ENCODE measurements around the gene OSER1. TPM values are rescaled to one million over a fixed set of nuclear protein-coding genes. Genes with fewer than 3 reads are reported as not detected.

The OSER1 gene
- 31.3 TPM for total RNA-seq

DNA sequence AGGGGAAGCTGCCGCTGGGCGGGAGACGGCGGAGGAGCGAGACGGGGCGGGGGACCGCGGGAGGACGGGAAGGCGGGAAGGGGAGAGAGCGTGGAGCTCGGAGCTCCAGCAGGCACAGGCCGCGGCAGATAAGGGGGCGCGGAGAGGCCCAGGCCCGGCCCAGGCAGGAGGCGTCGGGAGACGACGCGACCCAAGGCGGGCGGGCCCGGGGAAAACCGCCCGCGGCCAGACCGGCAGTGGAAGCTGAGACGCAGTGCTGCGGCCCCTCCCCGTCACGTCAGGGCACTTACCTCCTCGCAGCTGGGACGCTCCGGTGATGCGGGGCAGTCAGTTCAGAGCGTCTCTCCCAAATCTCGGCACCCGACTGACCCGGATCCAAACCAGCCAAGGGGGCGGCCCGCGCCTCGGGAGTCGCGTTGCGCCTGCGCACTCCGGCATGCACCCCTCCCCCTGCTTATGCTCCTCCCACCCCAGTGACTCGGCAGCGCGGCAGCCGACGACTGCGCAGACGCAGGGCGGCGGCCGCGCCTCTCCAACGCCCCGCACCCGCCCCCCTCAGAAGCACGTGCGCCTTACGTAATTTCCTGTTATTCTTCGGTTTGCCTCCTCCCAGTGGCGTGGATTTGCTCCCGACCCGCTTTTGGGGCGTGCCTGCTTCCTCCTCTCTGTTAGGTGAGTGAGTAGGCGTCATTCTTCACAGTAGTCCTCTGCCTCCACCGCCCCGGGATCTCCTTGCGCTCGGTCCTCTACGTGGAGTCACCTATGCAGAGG is at the start of gene OSER1:
TSS of gene OSER1 (minus strand) at position 366 of the 771 bp plus-strand sequence. CDS start 3,814 bp downstream, outside the sequence.
- H3K27me3 ChIP-seq (ENCODE audit: control insufficient read depth in 3 of 3, insufficient read depth in 3 of 3, low read length in 3 of 3), result no peaks in the 10 kb centered on the region
- H3K9ac ChIP-seq (ENCODE audit: low read depth in 1 of 3, low read length in 3 of 3), result peak within 1 kb of the TSS; percentile 94 to 99 (median 98)
- H3K9me3 ChIP-seq (ENCODE audit: control insufficient read depth in 3 of 3, low read length in 3 of 3), result no peaks in the 10 kb centered on the region
- peaks cover 0 to 8% (median 0%) of the 10 kb centered on the region in 3 donors for H3K36me3 ChIP-seq (ENCODE audit: control insufficient read depth in 3 of 3, insufficient read depth in 3 of 3, low read length in 3 of 3)
- peak within 1 kb of the TSS; percentile 91 to 93 (median 92) for H3K4me3 ChIP-seq (ENCODE audit: low read length in 3 of 3)
- H3K27ac ChIP-seq (ENCODE audit: low read depth, low read length), result peak within 1 kb of the TSS; percentile 100
- H3K4me1 ChIP-seq (ENCODE audit: control insufficient read depth in 3 of 3, insufficient read depth in 3 of 3, low read length in 3 of 3), result peaks cover 27 to 51% (median 39%) of the 10 kb centered on the region in 3 donors

DNA sequence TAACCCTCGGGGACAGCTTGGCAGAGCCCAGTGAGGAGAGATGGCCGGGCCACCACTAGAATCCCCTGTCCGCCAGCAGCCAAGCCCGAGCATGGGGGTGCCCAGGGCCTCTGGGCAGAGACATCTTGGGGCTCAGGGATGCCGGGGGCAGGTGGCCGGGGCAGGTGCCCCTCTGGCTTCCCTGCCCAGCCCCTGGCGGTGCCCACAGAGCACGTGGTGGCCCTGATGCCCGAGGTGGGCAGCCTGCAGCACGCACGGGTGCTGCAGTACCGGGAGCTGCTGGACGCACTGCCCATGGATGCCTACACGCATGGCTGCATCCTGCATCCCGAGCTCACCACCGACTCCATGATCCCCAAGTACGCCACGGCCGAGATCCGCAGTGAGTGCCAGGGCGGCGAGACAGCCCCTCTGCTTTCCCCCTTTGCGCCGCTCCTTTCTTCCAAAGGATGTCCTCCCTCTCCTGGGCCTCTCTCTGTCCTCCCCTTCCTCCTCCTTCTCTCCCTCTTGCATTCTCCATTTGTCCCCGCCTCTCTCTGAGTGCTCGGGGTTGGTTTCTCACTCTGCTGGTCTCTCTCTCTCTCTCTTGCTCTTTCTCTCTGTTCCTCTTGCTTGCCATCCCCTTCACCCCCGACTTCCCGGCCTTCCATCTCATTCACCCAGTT is 47.8 kb upstream of the OSER1 start:
- Histone ChIP-seq H3K9me3 (ENCODE audit: control insufficient read depth in 3 of 3, low read length in 3 of 3) (no peaks in the 10 kb centered on the region), H3K9ac (ENCODE audit: low read depth in 1 of 3, low read length in 3 of 3) (no peak overlapping the region), H3K27me3 (ENCODE audit: control insufficient read depth in 3 of 3, insufficient read depth in 3 of 3, low read length in 3 of 3) (no peaks in the 10 kb centered on the region), H3K4me3 (ENCODE audit: low read length in 3 of 3) (no peak overlapping the region), H3K36me3 (ENCODE audit: control insufficient read depth in 3 of 3, insufficient read depth in 3 of 3, low read length in 3 of 3) (no peaks in the 10 kb centered on the region), H3K4me1 (ENCODE audit: control insufficient read depth in 3 of 3, insufficient read depth in 3 of 3, low read length in 3 of 3) (no peaks in the 10 kb centered on the region), H3K27ac (ENCODE audit: low read depth, low read length) (no peak overlapping the region)

DNA sequence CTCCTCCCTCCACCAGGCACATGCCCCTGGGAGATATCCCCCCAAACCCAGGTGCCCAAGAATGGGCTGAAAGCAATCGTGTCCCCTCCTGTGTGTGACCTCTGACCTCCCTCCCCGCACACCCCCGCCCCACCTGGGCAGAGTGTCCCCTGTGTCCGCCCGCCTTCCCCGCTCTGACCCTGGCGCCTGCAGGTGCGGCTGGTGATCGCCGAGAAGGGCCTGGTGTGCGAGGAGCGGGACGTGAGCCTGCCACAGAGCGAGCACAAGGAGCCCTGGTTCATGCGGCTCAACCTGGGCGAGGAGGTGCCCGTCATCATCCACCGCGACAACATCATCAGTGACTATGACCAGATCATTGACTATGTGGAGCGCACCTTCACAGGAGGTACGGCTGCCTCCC is 46.4 kb upstream of the OSER1 start:
- H3K27me3 ChIP-seq (ENCODE audit: control insufficient read depth in 3 of 3, insufficient read depth in 3 of 3, low read length in 3 of 3), result peaks cover 0 to 4% (median 0%) of the 10 kb centered on the region in 3 donors
- H3K4me3 ChIP-seq (ENCODE audit: low read length in 3 of 3), result no peak overlapping the region
- no peak overlapping the region for H3K9ac ChIP-seq (ENCODE audit: low read depth in 1 of 3, low read length in 3 of 3)
- no peaks in the 10 kb centered on the region for H3K4me1 ChIP-seq (ENCODE audit: control insufficient read depth in 3 of 3, insufficient read depth in 3 of 3, low read length in 3 of 3)
- H3K27ac ChIP-seq (ENCODE audit: low read depth, low read length), result no peak overlapping the region
- H3K36me3 ChIP-seq (ENCODE audit: control insufficient read depth in 3 of 3, insufficient read depth in 3 of 3, low read length in 3 of 3), result no peaks in the 10 kb centered on the region
- H3K9me3 ChIP-seq (ENCODE audit: control insufficient read depth in 3 of 3, low read length in 3 of 3), result no peaks in the 10 kb centered on the region

DNA sequence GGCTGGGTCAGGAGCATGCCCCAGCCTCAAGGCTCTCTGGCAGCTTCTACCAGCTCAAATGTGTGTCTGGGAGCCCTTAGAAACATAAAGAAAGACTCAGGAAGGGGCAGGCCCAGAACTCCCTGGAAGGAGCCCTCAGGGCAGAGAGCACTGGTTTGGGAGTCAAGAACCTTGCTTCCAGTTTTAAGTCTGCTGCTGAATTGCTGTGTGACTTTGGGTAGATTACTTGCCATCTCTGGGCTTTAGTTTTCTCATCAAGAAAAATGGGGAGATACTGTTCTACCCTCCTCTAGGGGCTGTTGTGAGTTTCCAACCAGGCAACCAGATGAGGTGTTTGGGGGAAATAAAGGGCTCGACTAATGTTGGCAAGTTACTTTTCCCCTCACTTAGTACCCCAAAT is 45.4 kb upstream of the OSER1 start:
- Histone ChIP-seq H3K36me3 (ENCODE audit: control insufficient read depth in 3 of 3, insufficient read depth in 3 of 3, low read length in 3 of 3) (no peaks in the 10 kb centered on the region), H3K27me3 (ENCODE audit: control insufficient read depth in 3 of 3, insufficient read depth in 3 of 3, low read length in 3 of 3) (peaks cover 0 to 5% (median 4%) of the 10 kb centered on the region in 3 donors), H3K4me1 (ENCODE audit: control insufficient read depth in 3 of 3, insufficient read depth in 3 of 3, low read length in 3 of 3) (no peaks in the 10 kb centered on the region), H3K27ac (ENCODE audit: low read depth, low read length) (no peak overlapping the region), H3K9me3 (ENCODE audit: control insufficient read depth in 3 of 3, low read length in 3 of 3) (no peaks in the 10 kb centered on the region), H3K9ac (ENCODE audit: low read depth in 1 of 3, low read length in 3 of 3) (no peak overlapping the region), H3K4me3 (ENCODE audit: low read length in 3 of 3) (no peak overlapping the region)

DNA sequence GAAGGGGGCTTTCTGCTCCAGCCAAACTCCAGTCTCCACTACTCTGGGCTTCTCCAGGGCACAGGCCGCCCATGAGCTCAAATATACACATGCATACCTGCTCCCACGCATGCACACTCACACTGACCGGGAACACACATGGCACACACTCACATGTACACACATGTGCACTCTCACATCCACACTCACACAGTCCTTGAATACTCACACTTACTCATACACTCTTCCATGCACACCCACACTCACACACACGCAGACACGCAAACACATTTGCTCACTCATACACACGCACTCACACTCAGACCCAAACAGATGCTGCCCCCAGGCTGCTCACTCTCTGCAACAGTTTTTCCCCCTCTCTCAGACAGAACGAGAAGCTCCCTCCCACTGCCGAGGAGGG is 43.5 kb upstream of the OSER1 start:
- no peak overlapping the region for H3K4me3 ChIP-seq (ENCODE audit: low read length in 3 of 3)
- no peaks in the 10 kb centered on the region for H3K36me3 ChIP-seq (ENCODE audit: control insufficient read depth in 3 of 3, insufficient read depth in 3 of 3, low read length in 3 of 3)
- H3K9me3 ChIP-seq (ENCODE audit: control insufficient read depth in 3 of 3, low read length in 3 of 3), result no peaks in the 10 kb centered on the region
- no peak overlapping the region for H3K9ac ChIP-seq (ENCODE audit: low read depth in 1 of 3, low read length in 3 of 3)
- H3K27ac ChIP-seq (ENCODE audit: low read depth, low read length), result no peak overlapping the region
- no peaks in the 10 kb centered on the region for H3K4me1 ChIP-seq (ENCODE audit: control insufficient read depth in 3 of 3, insufficient read depth in 3 of 3, low read length in 3 of 3)
- H3K27me3 ChIP-seq (ENCODE audit: control insufficient read depth in 3 of 3, insufficient read depth in 3 of 3, low read length in 3 of 3), result peaks cover 3 to 18% (median 17%) of the 10 kb centered on the region in 3 donors

DNA sequence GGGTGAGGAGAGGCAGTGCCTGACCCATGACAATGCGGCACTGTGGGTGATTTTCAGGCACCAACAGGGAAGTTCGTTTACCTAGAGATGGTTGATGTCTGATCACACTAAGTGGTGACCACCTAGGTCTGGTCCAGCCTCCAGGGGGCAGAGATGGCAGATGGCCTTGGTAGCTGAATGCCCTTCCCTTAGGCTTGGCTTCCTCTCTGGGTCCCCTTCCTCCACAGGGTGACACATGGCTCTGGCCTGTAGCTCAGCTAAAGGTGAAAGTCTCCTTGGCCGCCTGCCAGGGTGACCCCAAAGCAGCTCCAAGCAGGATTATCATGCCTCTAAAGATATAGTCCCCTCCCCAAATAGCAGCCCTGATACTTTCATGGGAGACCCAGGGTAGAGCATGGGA is 43.0 kb upstream of the OSER1 start:
- Histone ChIP-seq H3K9ac (ENCODE audit: low read depth in 1 of 3, low read length in 3 of 3) (no peak overlapping the region), H3K9me3 (ENCODE audit: control insufficient read depth in 3 of 3, low read length in 3 of 3) (no peaks in the 10 kb centered on the region), H3K27me3 (ENCODE audit: control insufficient read depth in 3 of 3, insufficient read depth in 3 of 3, low read length in 3 of 3) (peaks cover 3 to 22% (median 21%) of the 10 kb centered on the region in 3 donors)

DNA sequence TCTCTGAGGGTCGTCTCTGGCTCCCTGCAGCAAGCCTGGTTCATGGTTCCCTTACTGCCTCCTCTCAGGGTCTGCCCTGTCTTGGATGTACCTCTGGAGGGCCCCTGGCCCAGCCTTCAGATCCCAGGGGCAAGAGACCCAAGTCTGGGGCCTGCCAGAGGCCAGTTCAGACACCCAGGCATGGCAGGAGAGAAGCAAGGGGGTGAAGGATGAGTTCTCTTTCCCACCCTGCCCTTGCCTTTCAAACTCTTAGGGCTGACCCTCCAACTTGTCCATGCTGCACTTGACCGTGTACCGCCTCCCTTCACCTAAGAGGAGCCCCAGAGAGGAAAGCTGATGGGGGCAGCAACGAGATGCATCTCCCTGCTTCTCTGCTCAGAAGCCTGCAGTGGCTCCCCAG is 40.7 kb upstream of the OSER1 start:
- no peak overlapping the region for H3K27ac ChIP-seq (ENCODE audit: low read depth, low read length)
- H3K4me3 ChIP-seq (ENCODE audit: low read length in 3 of 3), result no peak overlapping the region
- no peaks in the 10 kb centered on the region for H3K9me3 ChIP-seq (ENCODE audit: control insufficient read depth in 3 of 3, low read length in 3 of 3)
- no peak overlapping the region for H3K9ac ChIP-seq (ENCODE audit: low read depth in 1 of 3, low read length in 3 of 3)
- H3K4me1 ChIP-seq (ENCODE audit: control insufficient read depth in 3 of 3, insufficient read depth in 3 of 3, low read length in 3 of 3), result peaks cover 0 to 3% (median 2%) of the 10 kb centered on the region in 3 donors
- peaks cover 18 to 36% (median 28%) of the 10 kb centered on the region in 3 donors for H3K27me3 ChIP-seq (ENCODE audit: control insufficient read depth in 3 of 3, insufficient read depth in 3 of 3, low read length in 3 of 3)
- H3K36me3 ChIP-seq (ENCODE audit: control insufficient read depth in 3 of 3, insufficient read depth in 3 of 3, low read length in 3 of 3), result no peaks in the 10 kb centered on the region

More for the DNA sequence above, 43.0 kb upstream of the OSER1 start:
- H3K4me1 ChIP-seq (ENCODE audit: control insufficient read depth in 3 of 3, insufficient read depth in 3 of 3, low read length in 3 of 3), result no peaks in the 10 kb centered on the region
- no peak overlapping the region for H3K27ac ChIP-seq (ENCODE audit: low read depth, low read length)
- H3K4me3 ChIP-seq (ENCODE audit: low read length in 3 of 3), result no peak overlapping the region
- no peaks in the 10 kb centered on the region for H3K36me3 ChIP-seq (ENCODE audit: control insufficient read depth in 3 of 3, insufficient read depth in 3 of 3, low read length in 3 of 3)

DNA sequence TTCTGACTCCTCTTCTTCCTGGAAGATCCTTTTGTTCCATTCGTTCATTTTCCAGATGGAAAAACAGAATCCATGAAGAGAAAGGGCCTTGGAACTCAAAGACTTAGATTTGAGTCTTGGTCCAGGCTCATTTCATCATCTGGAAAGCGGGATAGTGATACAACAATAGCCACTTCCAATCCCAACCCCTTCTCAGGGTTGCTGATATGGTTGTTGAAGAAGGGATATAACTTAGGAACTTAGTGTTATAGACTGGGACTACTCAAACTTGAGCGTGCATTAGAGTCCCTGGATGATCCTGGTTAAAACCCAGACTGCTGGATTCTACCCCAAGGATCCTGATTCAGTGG is 37.8 kb upstream of the OSER1 start:
- no peak overlapping the region for H3K27ac ChIP-seq (ENCODE audit: low read depth, low read length)
- H3K4me1 ChIP-seq (ENCODE audit: control insufficient read depth in 3 of 3, insufficient read depth in 3 of 3, low read length in 3 of 3), result peaks cover 0 to 3% (median 2%) of the 10 kb centered on the region in 3 donors
- no peak overlapping the region for H3K9ac ChIP-seq (ENCODE audit: low read depth in 1 of 3, low read length in 3 of 3)
- H3K9me3 ChIP-seq (ENCODE audit: control insufficient read depth in 3 of 3, low read length in 3 of 3), result no peaks in the 10 kb centered on the region
- no peak overlapping the region for H3K4me3 ChIP-seq (ENCODE audit: low read length in 3 of 3)
- H3K36me3 ChIP-seq (ENCODE audit: control insufficient read depth in 3 of 3, insufficient read depth in 3 of 3, low read length in 3 of 3), result no peaks in the 10 kb centered on the region
- peaks cover 18 to 36% (median 28%) of the 10 kb centered on the region in 3 donors for H3K27me3 ChIP-seq (ENCODE audit: control insufficient read depth in 3 of 3, insufficient read depth in 3 of 3, low read length in 3 of 3)

DNA sequence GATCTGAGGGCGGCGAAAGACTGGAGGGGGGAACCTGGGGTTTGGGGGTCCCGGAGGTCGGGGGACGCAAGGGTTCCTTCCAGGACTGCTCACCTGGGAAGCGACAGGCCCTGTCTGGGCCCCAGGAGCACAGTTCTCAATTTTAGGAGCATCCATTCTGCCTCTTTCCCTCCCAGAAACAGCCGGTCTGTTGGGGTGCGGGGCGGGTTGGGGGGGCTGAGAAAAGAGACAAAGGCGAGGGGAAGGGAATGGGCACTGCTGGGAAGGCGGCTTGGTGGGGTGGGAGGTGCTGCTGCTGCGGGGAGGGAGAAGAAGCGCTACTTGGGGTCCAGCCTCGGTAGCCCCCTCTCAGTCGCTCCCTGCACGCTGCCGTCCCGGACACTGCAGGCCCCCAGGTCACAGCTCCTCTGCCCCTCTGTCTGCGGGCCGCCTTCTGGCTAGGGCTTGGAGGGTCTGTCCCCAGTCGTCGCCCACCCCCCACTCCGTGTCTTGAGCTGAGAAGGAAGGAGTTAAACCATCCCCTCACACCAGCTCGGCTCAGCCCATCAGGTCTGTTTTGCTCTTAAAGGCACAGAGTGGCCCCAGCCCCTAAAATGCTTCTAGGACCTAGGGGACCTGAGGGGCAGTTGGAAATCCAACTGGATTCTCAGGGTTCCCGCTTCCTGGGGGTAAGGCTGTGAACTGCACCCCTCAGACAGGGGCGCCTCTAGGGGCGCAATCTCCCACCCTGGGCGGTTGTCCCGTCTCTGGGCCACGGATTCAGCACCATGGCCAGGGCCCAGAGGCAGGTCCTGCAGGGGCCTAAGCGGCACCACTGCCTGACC is 37.2 kb upstream of the OSER1 start:
- Histone ChIP-seq H3K4me1 (ENCODE audit: control insufficient read depth in 3 of 3, insufficient read depth in 3 of 3, low read length in 3 of 3) (peaks cover 0 to 3% (median 2%) of the 10 kb centered on the region in 3 donors), H3K9ac (ENCODE audit: low read depth in 1 of 3, low read length in 3 of 3) (no peak overlapping the region), H3K4me3 (ENCODE audit: low read length in 3 of 3) (no peak overlapping the region), H3K9me3 (ENCODE audit: control insufficient read depth in 3 of 3, low read length in 3 of 3) (no peaks in the 10 kb centered on the region), H3K36me3 (ENCODE audit: control insufficient read depth in 3 of 3, insufficient read depth in 3 of 3, low read length in 3 of 3) (no peaks in the 10 kb centered on the region), H3K27me3 (ENCODE audit: control insufficient read depth in 3 of 3, insufficient read depth in 3 of 3, low read length in 3 of 3) (peaks cover 18 to 36% (median 27%) of the 10 kb centered on the region in 3 donors), H3K27ac (ENCODE audit: low read depth, low read length) (no peak overlapping the region)

Data from skeletal muscle tissue (tissue), 4 donors.